OCI-LY3 (cell line): ENCODE results near the gene TDP1.

Experiments used
- EZH2phosphoT487 ChIP-seq: fragments of 200-600 bp; shearing (Covaris generic); IDR thresholded peaks from 2 replicates; pipeline ENCODE4 v1.6.1; 2018; ENCODE audit warnings: antibody characterized with exemption, mixed run types, low read depth
- TF ChIP-seq, protein P1 (sequence below): fragments of 200-600, 300-600 bp; sonication (generic); IDR thresholded peaks from 2 replicates; pipeline ENCODE4 v1.5.1; 2014; ENCODE audit warnings: antibody characterized with exemption, low read length, low read depth

DNA sequence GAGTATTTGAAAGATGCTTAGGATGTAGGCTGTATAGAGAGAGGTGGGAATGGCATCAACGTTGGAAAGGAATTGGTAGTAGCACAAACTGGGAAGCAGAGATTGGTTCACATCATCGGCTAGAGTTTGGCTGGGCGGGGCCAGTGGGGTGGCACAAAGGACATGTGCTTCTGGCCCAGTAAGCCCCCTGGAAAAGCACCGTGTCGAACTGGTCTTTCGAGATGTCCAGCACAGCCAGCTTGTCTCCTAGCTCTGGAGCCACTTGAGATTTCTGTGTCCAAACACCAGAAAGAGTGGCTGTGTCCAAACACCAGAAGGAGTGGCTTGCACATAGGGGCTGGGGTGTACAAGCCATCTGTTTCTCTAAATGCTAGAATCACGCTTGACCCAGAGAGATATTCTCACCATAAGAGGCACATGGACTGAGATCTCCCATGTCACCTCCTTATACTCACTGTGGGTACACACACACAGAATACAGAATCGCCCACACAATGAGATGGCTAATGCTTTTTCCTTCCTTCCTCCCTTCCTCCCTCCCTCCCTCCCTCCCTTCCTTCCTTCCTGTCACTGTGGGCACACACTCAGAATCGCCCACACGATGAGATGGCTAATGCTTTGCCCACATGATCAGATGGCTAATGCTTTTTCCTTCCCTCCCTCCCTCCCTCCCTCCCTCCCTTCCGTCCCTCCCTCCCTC is 64.2 kb downstream of the TDP1 start:
- TF ChIP-seq, protein P1, sequence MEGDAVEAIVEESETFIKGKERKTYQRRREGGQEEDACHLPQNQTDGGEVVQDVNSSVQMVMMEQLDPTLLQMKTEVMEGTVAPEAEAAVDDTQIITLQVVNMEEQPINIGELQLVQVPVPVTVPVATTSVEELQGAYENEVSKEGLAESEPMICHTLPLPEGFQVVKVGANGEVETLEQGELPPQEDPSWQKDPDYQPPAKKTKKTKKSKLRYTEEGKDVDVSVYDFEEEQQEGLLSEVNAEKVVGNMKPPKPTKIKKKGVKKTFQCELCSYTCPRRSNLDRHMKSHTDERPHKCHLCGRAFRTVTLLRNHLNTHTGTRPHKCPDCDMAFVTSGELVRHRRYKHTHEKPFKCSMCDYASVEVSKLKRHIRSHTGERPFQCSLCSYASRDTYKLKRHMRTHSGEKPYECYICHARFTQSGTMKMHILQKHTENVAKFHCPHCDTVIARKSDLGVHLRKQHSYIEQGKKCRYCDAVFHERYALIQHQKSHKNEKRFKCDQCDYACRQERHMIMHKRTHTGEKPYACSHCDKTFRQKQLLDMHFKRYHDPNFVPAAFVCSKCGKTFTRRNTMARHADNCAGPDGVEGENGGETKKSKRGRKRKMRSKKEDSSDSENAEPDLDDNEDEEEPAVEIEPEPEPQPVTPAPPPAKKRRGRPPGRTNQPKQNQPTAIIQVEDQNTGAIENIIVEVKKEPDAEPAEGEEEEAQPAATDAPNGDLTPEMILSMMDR: no peak
- TF ChIP-seq EZH2phosphoT487: no peak
